K562 (cell line): ENCODE data around the gene NEURL1. TPM values are rescaled to one million over a fixed set of nuclear protein-coding genes. Genes with fewer than 3 reads are reported as not detected.

Experiments
- ATAC-seq: fragments of 200-7000 bp; cut with Tn5 transposase; 3 replicates; pipeline ENCODE4 v1.9.1; 2020; ENCODE audit warnings: moderate library complexity
- BruUV-seq: library from RNA; stranded (reverse); fragments of 400-500 nt; replicated peaks from 2 replicates; lab custom pipeline; 2021; lab: Mats Ljungman, UMichigan
- CTCF ChIA-PET: fragments of 300-600 bp; formaldehyde crosslinking; extraction: SDS; loops from one replicate; lab custom pipeline; 2021; ENCODE audit warnings: low intra/inter-chr PET ratio; lab: Yijun Ruan, JAX
- POLR2A ChIA-PET: fragments of 300-600, 350-650 bp; sonication (Branson Sonifier 250); formaldehyde crosslinking; extraction: SDS; loops from one replicate; lab custom pipeline; 2021; ENCODE audit warnings: antibody characterized with exemption, inconsistent platforms; lab: Yijun Ruan, JAX
- DNase-seq, 4 experiments: peaks; one replicate each; pipeline versions ENCODE4 v3.0.0 to v3.0.0-alpha.2; 2011 to 2018; ENCODE audit warnings: low spot score in 3 of 4, mixed read lengths in 3 of 4; ENCODE audit errors: extremely low read depth in 1 of 4
- FAIRE-seq: peaks from 2 replicates; lab custom pipeline; 2011; peaks lifted over from hg19 to GRCh38; lab: Jason Lieb, UNC
- H2AFZ ChIP-seq: 2 replicates; pipeline ENCODE4 v1.6.0; 2011; ENCODE audit warnings: low read depth, low read length, control low read depth, inconsistent platforms
- H3K27ac ChIP-seq: fragments of 200-600 bp; 3 replicates; pipeline ENCODE4 v1.8.0; 2011; ENCODE audit warnings: low read depth, mild to moderate bottlenecking, control low read depth, inconsistent platforms, low read length, moderate library complexity, mixed read lengths; ENCODE audit errors: extremely low read depth
- H3K27me3 ChIP-seq, 2 experiments: fragments of 300-600 bp in 1 of 2; 2 replicates in 1 of 2; 3 replicates in 1 of 2; pipeline versions ENCODE4 v1.6.0 to v1.8.0; 2011; ENCODE audit warnings: inconsistent platforms in 2 of 2, low read length in 2 of 2, mild to moderate bottlenecking in 1 of 2, mixed read lengths in 1 of 2, moderate library complexity in 1 of 2; ENCODE audit not compliant: control insufficient read depth in 2 of 2, insufficient read depth in 2 of 2
- H3K36me3 ChIP-seq: fragments of 300-600 bp; 3 replicates; pipeline ENCODE4 v1.8.0; 2011; ENCODE audit warnings: mild to moderate bottlenecking, low read length, inconsistent platforms; ENCODE audit not compliant: control insufficient read depth, insufficient read depth
- H3K4me1 ChIP-seq, 2 experiments: fragments of 200-600 bp in 1 of 2; replicated peaks in 1 of 2; 2 replicates in 1 of 2; 3 replicates in 1 of 2; pipeline versions ENCODE4 v1.5.1 to v1.8.0; 2011; ENCODE audit warnings: inconsistent platforms in 2 of 2, low read length in 2 of 2, mild to moderate bottlenecking in 1 of 2, mixed read lengths in 1 of 2, moderate library complexity in 1 of 2; ENCODE audit not compliant: control insufficient read depth in 2 of 2, insufficient read depth in 2 of 2
- H3K4me2 ChIP-seq: 2 replicates; pipeline ENCODE4 v1.6.1; 2011; ENCODE audit warnings: low read length, control low read depth, inconsistent platforms, mixed read lengths; ENCODE audit not compliant: insufficient read depth
- H3K4me3 ChIP-seq: fragments of 200-600 bp; sonication (generic), shearing (Covaris generic); 2 replicates; pipeline ENCODE4 v1.5.1; 2016; ENCODE audit warnings: control low read depth, inconsistent platforms
- H3K79me2 ChIP-seq: fragments of 200-600 bp; 3 replicates; pipeline ENCODE4 v1.8.0; 2011; ENCODE audit warnings: low read length, inconsistent platforms; ENCODE audit not compliant: control insufficient read depth, insufficient read depth
- H3K9ac ChIP-seq, 2 experiments: 2 replicates each; pipeline versions ENCODE4 v1.6.0 to v1.6.1; 2011; ENCODE audit warnings: low read depth in 2 of 2, low read length in 2 of 2, control low read depth in 1 of 2, inconsistent platforms in 1 of 2, mild to moderate bottlenecking in 1 of 2, mixed read lengths in 1 of 2; ENCODE audit not compliant: insufficient read depth in 1 of 2
- H3K9me1 ChIP-seq: one replicate; pipeline ENCODE4 v1.6.0; 2011; ENCODE audit warnings: inconsistent platforms, mild to moderate bottlenecking, low read length, moderate library complexity; ENCODE audit not compliant: control insufficient read depth, insufficient read depth
- H3K9me3 ChIP-seq: replicated peaks from 2 replicates; pipeline ENCODE4 v1.5.1; 2011; ENCODE audit warnings: low read depth, low read length, inconsistent platforms; ENCODE audit not compliant: control insufficient read depth, insufficient read depth
- H4K20me1 ChIP-seq: replicated peaks from 2 replicates; pipeline ENCODE4 v1.6.1; 2011; ENCODE audit warnings: low read length, inconsistent platforms, mixed read lengths; ENCODE audit not compliant: control insufficient read depth, insufficient read depth
- CBFB ChIP-seq: sonication (generic); formaldehyde crosslinking; IDR thresholded peaks from 2 replicates; pipeline ENCODE4 v1.4.0; 2020; ENCODE audit warnings: mild to moderate bottlenecking, missing genetic modification reagents
- DIDO1 ChIP-seq: fragments of 450-650 bp; IDR thresholded peaks from 2 replicates; pipeline ENCODE4 v1.6.1; 2016; ENCODE audit warnings: low read depth, missing biosample characterization, missing genetic modification characterization
- FOXM1 ChIP-seq, 2 experiments: fragments of 450-650 bp in 1 of 2; sonication (generic) in 1 of 2; formaldehyde crosslinking in 1 of 2; IDR thresholded peaks; 2 replicates each; pipeline versions ENCODE4 v1.6.1 to v1.9.0; 2017 to 2022; ENCODE audit warnings: low read depth in 2 of 2, mild to moderate bottlenecking in 2 of 2, missing genetic modification reagents in 1 of 2, moderate library complexity in 1 of 2
- FOXP1 ChIP-seq: sonication (generic); formaldehyde crosslinking; IDR thresholded peaks from 2 replicates; pipeline ENCODE4 v1.8.0; 2022; ENCODE audit warnings: mild to moderate bottlenecking, missing genetic modification reagents
- GATA2 ChIP-seq: sonication (generic); formaldehyde crosslinking; IDR thresholded peaks from 2 replicates; pipeline ENCODE4 v1.4.0; 2020; ENCODE audit warnings: mild to moderate bottlenecking, missing genetic modification reagents
- POLR2H ChIP-seq: IDR thresholded peaks from 2 replicates; pipeline ENCODE4 v1.6.1; 2016; ENCODE audit warnings: missing genetic modification characterization, low read depth, mild to moderate bottlenecking, control low read depth, missing compliant biosample characterization, moderate library complexity
- RBBP5 ChIP-seq: fragments of 200-600 bp; sonication (generic); IDR thresholded peaks from 2 replicates; pipeline ENCODE4 v1.6.1; 2012; ENCODE audit warnings: borderline replicate concordance, mild to moderate bottlenecking, low read length, control low read depth, inconsistent platforms; ENCODE audit not compliant: insufficient read depth, poor library complexity, severe bottlenecking
- ZBTB33 ChIP-seq: sonication (generic); formaldehyde crosslinking; IDR thresholded peaks from 2 replicates; pipeline ENCODE4 v1.8.1; 2023; ENCODE audit warnings: mild to moderate bottlenecking, missing genetic modification reagents
- ZNF408 ChIP-seq: fragments of 250-450 bp; sonication (Bioruptor Pico); IDR thresholded peaks from 2 replicates; pipeline ENCODE4 v1.4.0; 2020; ENCODE audit warnings: low read depth, mild to moderate bottlenecking, moderate library complexity
- ZNF584 ChIP-seq: fragments of 200-800 bp; sonication (Bioruptor generic); IDR thresholded peaks from 2 replicates; pipeline ENCODE4 v1.6.1; 2016; ENCODE audit warnings: low read depth, mild to moderate bottlenecking, missing genetic modification characterization, missing compliant biosample characterization
- WGBS: fragments of 100-300 bp; shearing (Covaris generic); methylation state at CpG from one replicate; pipeline ENCODE4 v1.1.6; 2016; ENCODE audit warnings: low coverage, mixed read lengths; ENCODE audit not compliant: insufficient coverage; ENCODE audit errors: missing lambda C conversion rate; 5-methylcytosine and 5-hydroxymethylcytosine counted together
- in situ Hi-C: fragments of 300-500 bp; cut with MboI; formaldehyde crosslinking; loops from 4 replicates; pipeline ENCODE4 v1.15.0; 2018; ENCODE audit warnings: inconsistent platforms, mixed read lengths
- intact Hi-C: fragments of 100-400 bp; cut with micrococcal nuclease; formaldehyde crosslinking; loops from 2 replicates; pipeline ENCODE4 v1.14.2; 2022
- polyA plus RNA-seq, 8 experiments: library from polyadenylated mRNA; depleted of rRNA in 4 of 8; stranded (reverse) in 5 of 8; unstranded in 3 of 8; fragments of >200 nt; fragmentation: Nextera tagmentation in 2 of 8; fragmentation: Illumina TruSeq in 1 of 8; extraction: Ambion mirVana in 2 of 8; extraction: Trizol in 1 of 8; gene quantifications; 2 replicates each; pipeline versions ENCODE4 v1.2.1 to v1.2.3, GENCODE V29; 2011 to 2014; ENCODE audit warnings: inconsistent platforms in 1 of 8, missing spikeins in 1 of 8
- total RNA-seq, 7 experiments: library from RNA; depleted of rRNA in 6 of 7; stranded (reverse); fragments of >200 nt in 6 of 7; fragmentation: Illumina TruSeq in 2 of 7; extraction: Trizol in 2 of 7; gene quantifications; 2 replicates each; pipeline versions ENCODE4 v1.2.1 to v1.2.3, GENCODE V29; 2011 to 2021; ENCODE audit warnings: low replicate concordance in 1 of 7
- TF ChIP-seq, protein P1 (sequence below): fragments of 450-650 bp; IDR thresholded peaks from 2 replicates; pipeline ENCODE4 v1.6.1; 2018; ENCODE audit warnings: mild to moderate bottlenecking, low read depth; ENCODE audit not compliant: partially characterized antibody
- TF ChIP-seq, protein P2 (sequence below), 2 experiments: fragments of 450-650 bp; conservative IDR thresholded peaks; 2 replicates each; pipeline ENCODE4 v1.6.1; 2017; ENCODE audit warnings: mild to moderate bottlenecking in 2 of 2, moderate library complexity in 2 of 2

The NEURL1 gene
- total and polyA plus RNA-seq, 9 of the 15 experiments (the other 6 are each of a cell fraction or from before 2014, with no cell fraction given), result 0.01 to 0.45 (median 0.16) TPM; not detected in 5

GRCh38 chr10:103510791-103511752, 17.6 kb downstream of the NEURL1 start:
- FAIRE-seq, result no peak
- TF ChIP-seq GATA2, result no peak
- TF ChIP-seq FOXP1, result no peak
- TF ChIP-seq, protein P1, sequence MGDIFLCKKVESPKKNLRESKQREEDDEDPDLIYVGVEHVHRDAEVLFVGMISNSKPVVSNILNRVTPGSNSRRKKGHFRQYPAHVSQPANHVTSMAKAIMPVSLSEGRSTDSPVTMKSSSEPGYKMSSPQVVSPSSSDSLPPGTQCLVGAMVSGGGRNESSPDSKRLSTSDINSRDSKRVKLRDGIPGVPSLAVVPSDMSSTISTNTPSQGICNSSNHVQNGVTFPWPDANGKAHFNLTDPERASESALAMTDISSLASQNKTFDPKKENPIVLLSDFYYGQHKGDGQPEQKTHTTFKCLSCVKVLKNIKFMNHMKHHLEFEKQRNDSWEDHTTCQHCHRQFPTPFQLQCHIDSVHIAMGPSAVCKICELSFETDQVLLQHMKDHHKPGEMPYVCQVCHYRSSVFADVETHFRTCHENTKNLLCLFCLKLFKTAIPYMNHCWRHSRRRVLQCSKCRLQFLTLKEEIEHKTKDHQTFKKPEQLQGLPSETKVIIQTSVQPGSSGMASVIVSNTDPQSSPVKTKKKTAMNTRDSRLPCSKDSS, result no peak
- TF ChIP-seq CBFB (CRISPR knock-in tag), result no peak
- TF ChIP-seq ZNF408 (CRISPR knock-in tag), result no peak
- no peak for TF ChIP-seq DIDO1
- no peak for TF ChIP-seq ZBTB33 (CRISPR knock-in tag)
- no peak for TF ChIP-seq FOXM1 (IDR thresholded peaks at IDR 0.05; ENCODE audit: low read depth)
- no peak for TF ChIP-seq FOXM1 (CRISPR knock-in tag; IDR thresholded peaks at IDR 0.05; ENCODE audit: low read depth)
- TF ChIP-seq ZNF584, result no peak
- TF ChIP-seq, protein P2, sequence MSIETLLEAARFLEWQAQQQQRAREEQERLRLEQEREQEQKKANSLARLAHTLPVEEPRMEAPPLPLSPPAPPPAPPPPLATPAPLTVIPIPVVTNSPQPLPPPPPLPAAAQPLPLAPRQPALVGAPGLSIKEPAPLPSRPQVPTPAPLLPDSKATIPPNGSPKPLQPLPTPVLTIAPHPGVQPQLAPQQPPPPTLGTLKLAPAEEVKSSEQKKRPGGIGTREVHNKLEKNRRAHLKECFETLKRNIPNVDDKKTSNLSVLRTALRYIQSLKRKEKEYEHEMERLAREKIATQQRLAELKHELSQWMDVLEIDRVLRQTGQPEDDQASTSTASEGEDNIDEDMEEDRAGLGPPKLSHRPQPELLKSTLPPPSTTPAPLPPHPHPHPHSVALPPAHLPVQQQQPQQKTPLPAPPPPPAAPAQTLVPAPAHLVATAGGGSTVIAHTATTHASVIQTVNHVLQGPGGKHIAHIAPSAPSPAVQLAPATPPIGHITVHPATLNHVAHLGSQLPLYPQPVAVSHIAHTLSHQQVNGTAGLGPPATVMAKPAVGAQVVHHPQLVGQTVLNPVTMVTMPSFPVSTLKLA (conservative IDR thresholded peaks at IDR 0.05), result no peak
- TF ChIP-seq RBBP5, result no peak
- no peak for TF ChIP-seq POLR2H (tag)

More at GRCh38 chr10:103510791-103511752, 17.6 kb downstream of the NEURL1 start:
- in situ Hi-C loops, result no loop called here
- Histone ChIP-seq H2AFZ (no peak overlapping the region), H3K9me3 (no peaks in the 10 kb centered on the region), H3K27ac (no peak overlapping the region), H3K4me2 (no peak overlapping the region), H3K4me3 (no peak overlapping the region), H3K9me1 (no peaks in the 10 kb centered on the region), H3K9ac (no peak overlapping the region), H3K36me3 (no peaks in the 10 kb centered on the region), H3K4me1 (peaks cover 0 to 3% of the 10 kb centered on the region in 2 experiments; a peak in 2 of 5 replicates), H3K79me2 (no peaks in the 10 kb centered on the region), H3K27me3 (peaks cover 3 to 31% of the 10 kb centered on the region in 2 experiments; a peak in 3 of 5 replicates), H4K20me1 (no peaks in the 10 kb centered on the region)
- no peak for DNase-seq
- WGBS, result 2% methylated on average over 6 of the region's 10 CpGs
- POLR2A ChIA-PET, result no interaction called here
- CTCF ChIA-PET, result no interaction called here
- intact Hi-C loops, result no loop called here
- no TSS peak for BruUV-seq
- no peak for ATAC-seq
